Activated T-cell treated with anti-CD3 and anti-CD28 coated beads, Interleukin-2, amount 50 U/mL, for 4 hours (primary cell): Measurements from ENCODE around the gene TFEB. TPM values are rescaled to one million over a fixed set of nuclear protein-coding genes. Genes with fewer than 3 reads are reported as not detected.
A peak's percentile ranks its signal among the peaks of the same experiment; 100 is the strongest.

ENCODE experiments used
- ATAC-seq, 2 donors: fragments of 200-7000 bp; cut with Tn5 transposase; one replicate each; pipeline ENCODE4 v1.10.0; 2021
- DNase-seq: peaks from one replicate; pipeline ENCODE4 v3.0.0-alpha.2; 2020
- H3K27me3 Mint-ChIP-seq: one replicate; pipeline ENCODE4 v1.8.0; 2021; ENCODE audit warnings: low read depth, mixed read lengths
- H3K36me3 Mint-ChIP-seq: one replicate; pipeline ENCODE4 v1.8.0; 2022; ENCODE audit warnings: mixed read lengths; ENCODE audit not compliant: insufficient read depth
- H3K4me1 Mint-ChIP-seq: one replicate; pipeline ENCODE4 v1.8.0; 2021; ENCODE audit warnings: low read depth, mixed read lengths
- H3K4me3 Mint-ChIP-seq: one replicate; pipeline ENCODE4 v1.8.0; 2021; ENCODE audit warnings: mild to moderate bottlenecking, moderate library complexity, mixed read lengths
- H3K9me3 Mint-ChIP-seq: one replicate; pipeline ENCODE4 v1.8.0; 2021; ENCODE audit warnings: mixed read lengths
- total RNA-seq, 3 donors: library from RNA; stranded (reverse); gene quantifications; one replicate each; pipeline ENCODE4 v1.2.1, GENCODE V29; 2021

Gene TFEB
- total RNA-seq, 3 donors from 2014 or later, result 7.6 to 15.4 (median 10.8) TPM

DNA sequence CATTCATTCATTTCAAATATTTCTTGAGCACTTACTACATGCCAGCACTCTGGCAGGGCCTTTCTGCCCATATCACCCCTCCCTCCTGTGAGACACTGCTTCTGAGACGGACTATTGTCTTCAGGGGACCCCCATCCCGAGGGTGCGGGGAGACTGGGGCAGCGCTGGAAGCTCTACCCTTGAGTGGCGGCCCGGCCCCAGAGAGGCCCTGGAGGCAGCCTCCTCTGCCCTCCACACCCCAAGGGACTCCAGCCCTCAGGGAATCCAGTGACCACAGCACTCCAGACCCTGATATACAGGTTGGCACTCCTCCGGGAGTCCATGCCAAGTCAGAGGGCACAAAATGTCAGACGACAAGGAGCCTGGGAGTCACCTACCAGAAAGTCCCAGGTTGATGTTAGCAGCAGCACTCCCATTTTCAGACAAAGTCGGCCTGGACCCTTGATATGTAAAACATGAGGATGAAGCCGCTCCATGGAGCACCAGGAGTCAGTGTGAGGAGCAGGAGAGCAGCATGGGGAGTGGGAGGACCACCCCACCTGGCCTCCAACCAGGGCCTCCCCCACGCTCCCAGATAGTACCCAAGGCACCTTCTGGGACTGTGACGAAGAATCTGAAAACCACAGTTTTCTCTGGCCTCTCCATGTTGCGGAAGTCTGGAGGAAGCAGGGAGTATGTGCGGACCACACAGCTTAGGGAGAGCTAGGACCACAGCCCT lies 20.7 kb downstream of the TFEB start:
- DNase-seq (no peak), ATAC-seq (no peak)
- peaks cover 25% of the 10 kb centered on the region for H3K4me1 Mint-ChIP-seq
- no peaks in the 10 kb centered on the region for H3K27me3 Mint-ChIP-seq
- H3K4me3 Mint-ChIP-seq, result no peak overlapping the region
- no peaks in the 10 kb centered on the region for H3K9me3 Mint-ChIP-seq
- H3K36me3 Mint-ChIP-seq, result no peaks in the 10 kb centered on the region

DNA sequence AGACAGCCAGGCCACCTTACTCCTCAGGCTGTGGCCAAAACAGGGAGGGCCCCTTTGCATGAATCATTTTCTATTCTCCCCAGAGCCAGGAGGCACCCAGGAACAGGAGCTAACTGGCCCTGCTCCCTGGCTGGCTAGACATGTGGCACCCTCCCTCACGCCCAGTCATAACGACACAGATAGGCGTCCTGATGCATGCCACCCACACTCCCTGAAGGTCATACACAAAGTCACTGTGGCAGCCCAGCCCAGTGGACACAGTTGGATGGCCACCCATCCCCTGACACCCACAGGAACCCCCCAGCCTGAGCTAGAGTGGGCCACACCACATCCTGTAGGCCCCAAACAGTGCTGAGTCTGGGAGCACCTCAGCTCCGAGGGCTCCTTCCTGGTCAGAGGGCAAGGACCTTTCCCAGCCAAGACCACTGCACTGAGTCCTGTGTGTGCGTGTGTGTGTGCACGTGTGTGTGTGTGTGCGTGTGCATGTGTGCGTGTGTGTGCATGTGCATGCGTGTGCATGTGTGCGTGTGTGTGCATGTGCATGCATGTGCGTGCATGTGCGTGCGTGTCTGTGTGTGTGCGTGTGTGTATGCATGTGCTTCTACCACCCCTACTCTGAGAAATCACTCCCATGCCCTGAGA lies 21.6 kb downstream of the TFEB start:
- Mint-ChIP-seq H3K4me1 (peaks cover 25% of the 10 kb centered on the region), H3K4me3 (no peak overlapping the region), H3K9me3 (no peaks in the 10 kb centered on the region), H3K36me3 (no peaks in the 10 kb centered on the region), H3K27me3 (no peaks in the 10 kb centered on the region)
- ATAC-seq, result peak; percentile 38 to 42
- DNase-seq, result no peak

DNA sequence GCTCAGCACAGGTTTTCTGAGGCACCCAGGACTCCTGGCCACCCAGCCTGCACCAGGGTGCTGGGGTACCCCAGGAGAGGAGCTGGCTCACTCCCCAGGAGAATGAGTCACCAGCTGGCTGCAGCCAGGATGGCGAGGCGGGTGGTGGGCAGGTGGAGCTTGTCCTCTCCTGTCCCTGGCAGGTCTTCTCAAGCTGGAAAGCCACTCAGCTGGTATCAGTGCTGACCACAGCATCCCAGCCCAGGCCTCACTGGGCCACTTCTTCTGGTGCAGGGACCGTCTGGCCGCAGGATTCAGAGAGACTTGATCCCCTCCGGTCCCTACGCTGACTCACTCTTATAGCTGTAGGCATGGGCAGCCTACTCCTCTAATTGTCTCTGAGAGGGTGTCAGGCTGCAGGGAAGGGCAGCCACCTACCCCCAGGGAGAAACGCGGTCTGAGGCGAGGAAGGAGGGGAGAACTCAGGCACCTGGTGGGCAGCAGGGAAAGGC lies 22.2 kb downstream of the TFEB start:
- no peak overlapping the region for H3K4me3 Mint-ChIP-seq
- no peaks in the 10 kb centered on the region for H3K9me3 Mint-ChIP-seq
- peaks cover 3% of the 10 kb centered on the region for H3K36me3 Mint-ChIP-seq
- H3K27me3 Mint-ChIP-seq, result no peaks in the 10 kb centered on the region
- peaks cover 31% of the 10 kb centered on the region for H3K4me1 Mint-ChIP-seq
- no peak for DNase-seq
- no peak for ATAC-seq

DNA sequence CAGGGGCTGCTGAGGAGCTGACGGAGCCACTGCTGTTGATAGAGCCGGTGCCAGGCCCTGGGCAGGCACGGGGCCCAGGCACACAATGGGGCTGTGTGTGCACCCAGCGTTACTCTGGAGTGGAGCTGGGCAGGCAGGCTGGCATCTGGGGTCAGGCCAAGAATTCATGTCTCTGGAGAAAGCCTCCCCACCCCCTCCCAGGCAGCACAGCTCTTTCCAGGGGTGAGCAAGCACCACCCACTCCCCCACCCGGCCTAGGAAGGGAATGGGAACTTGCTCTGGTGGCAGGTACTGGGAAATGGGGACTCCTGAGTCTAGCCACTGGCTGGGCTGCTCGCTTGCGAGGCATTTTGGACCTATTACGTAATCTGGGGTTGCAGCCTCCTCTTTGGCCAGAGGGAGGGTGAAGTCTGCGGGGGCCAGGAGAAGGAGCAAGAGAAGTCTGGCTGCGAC lies 22.7 kb downstream of the TFEB start:
- Mint-ChIP-seq H3K27me3 (no peaks in the 10 kb centered on the region), H3K9me3 (no peaks in the 10 kb centered on the region), H3K4me3 (no peak overlapping the region), H3K4me1 (peaks cover 36% of the 10 kb centered on the region), H3K36me3 (peaks cover 3% of the 10 kb centered on the region)
- ATAC-seq (no peak), DNase-seq (no peak)

DNA sequence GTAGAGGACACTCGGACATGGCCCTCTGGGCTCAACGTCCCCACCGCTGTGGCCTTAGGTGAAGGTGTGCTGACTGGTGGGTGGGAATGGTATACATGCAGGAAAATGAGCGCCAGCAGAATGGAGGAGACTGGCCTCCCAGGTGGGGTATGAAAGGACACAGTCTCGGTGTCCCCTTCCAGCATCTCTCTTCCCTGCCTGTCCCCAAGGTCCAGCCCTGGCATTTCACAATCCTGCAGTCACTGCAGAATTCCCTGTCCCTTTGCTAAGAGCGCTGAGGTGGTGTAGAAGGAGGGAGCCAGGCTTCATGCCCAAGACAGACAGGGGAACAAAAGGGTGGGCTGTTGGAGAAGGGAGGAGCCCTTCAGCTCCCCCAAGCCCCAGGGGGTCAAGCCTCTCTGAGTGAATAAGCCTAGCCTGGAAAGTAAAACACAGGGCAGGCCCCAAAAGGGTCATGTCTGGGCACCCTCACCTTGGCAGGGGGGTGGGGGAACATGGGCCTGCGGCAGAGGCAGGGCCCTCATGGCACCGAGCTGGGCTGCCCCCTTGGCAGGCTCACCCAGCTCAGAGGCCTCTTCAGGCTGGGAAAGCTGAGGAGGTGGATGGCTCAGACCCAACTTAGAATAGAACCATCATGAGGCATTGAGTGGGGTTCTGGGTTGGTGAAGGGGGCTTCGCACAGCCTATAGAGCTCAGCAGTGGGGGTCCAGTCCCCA lies 23.9 kb downstream of the TFEB start:
- H3K27me3 Mint-ChIP-seq, result no peaks in the 10 kb centered on the region
- ATAC-seq, result no peak
- H3K9me3 Mint-ChIP-seq, result no peaks in the 10 kb centered on the region
- H3K4me1 Mint-ChIP-seq, result peaks cover 37% of the 10 kb centered on the region
- no peak for DNase-seq
- H3K4me3 Mint-ChIP-seq, result no peak overlapping the region
- peaks cover 3% of the 10 kb centered on the region for H3K36me3 Mint-ChIP-seq

DNA sequence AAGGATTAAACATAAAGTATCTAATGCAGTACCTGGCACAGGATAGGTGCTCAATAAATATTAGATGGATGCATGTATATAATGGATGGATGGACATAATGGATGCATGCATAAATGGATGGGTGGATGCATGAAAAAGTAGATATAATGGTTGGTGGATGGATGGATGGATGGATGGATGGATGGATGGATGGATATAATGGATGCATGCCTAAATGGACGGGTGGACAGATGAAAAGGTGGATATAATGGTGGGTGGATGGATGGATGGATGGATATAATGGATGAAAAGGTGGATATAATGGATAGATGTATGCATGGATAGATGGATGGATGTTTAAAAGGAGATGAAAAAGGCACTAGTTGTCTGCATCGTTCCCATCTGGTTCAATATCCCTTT lies 26.0 kb downstream of the TFEB start:
- H3K27me3 Mint-ChIP-seq, result no peaks in the 10 kb centered on the region
- H3K4me1 Mint-ChIP-seq, result peaks cover 45% of the 10 kb centered on the region
- no peak for ATAC-seq
- H3K4me3 Mint-ChIP-seq, result no peak overlapping the region
- H3K36me3 Mint-ChIP-seq, result peaks cover 3% of the 10 kb centered on the region
- no peak for DNase-seq
- H3K9me3 Mint-ChIP-seq, result no peaks in the 10 kb centered on the region

DNA sequence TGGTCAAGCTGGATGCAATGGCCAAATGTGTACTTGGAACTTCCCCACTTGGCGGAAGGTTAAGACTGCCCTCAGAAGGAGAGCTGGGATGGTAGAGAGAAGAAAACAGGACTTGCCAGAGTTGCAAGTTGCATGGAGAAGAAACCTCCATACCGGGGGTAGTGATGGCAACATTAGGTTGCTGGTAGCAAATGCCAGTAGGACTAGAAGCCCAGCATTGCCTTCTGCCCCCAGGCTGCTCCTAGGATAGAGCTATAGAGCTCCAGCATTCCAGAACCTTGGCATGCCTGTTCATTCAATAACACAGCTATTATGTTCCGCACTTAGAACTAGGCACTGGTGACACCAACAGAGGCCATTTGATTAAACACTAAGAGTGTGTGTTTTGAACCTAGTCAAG lies 26.6 kb downstream of the TFEB start:
- Mint-ChIP-seq H3K4me3 (no peak overlapping the region), H3K9me3 (no peaks in the 10 kb centered on the region), H3K36me3 (peaks cover 3% of the 10 kb centered on the region), H3K4me1 (peaks cover 43% of the 10 kb centered on the region), H3K27me3 (no peaks in the 10 kb centered on the region)
- DNase-seq (no peak), ATAC-seq (no peak)

DNA sequence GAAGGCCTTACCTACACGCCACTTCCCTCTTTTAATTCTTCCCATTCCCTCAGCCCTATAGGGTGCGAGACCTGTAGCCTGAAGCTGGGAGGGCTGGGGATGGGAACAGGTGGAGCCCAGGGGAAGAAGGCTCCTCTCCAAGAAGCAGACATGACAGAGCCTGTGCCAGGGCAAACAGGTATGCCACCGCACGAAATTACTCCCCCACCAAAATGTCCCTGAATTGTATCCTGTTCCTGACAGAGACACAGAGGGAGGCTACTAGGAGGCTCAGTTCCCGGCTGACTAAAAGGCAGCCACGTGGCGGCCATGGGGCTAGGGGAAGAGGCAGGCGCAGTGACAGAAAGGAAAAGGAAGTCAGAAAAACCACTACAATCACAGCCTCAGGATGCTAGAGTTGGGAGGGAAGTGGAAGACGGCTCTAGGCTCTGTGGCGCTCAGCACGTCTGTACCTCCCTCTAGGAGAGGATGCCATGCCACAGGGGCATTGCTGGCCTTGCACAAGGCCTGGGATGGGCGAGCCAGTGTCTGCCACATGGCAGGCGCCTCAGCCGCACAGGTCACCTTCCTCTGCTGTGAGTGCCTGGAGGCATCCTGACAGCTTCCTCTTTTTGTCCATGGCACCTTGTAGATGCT lies 27.7 kb downstream of the TFEB start:
- H3K4me3 Mint-ChIP-seq, result peak overlapping the region; percentile 48
- DNase-seq (peak; percentile 32), ATAC-seq (peak; percentile 19 to 41)
- peaks cover 41% of the 10 kb centered on the region for H3K4me1 Mint-ChIP-seq
- no peaks in the 10 kb centered on the region for H3K9me3 Mint-ChIP-seq
- H3K27me3 Mint-ChIP-seq, result no peaks in the 10 kb centered on the region
- peaks cover 3% of the 10 kb centered on the region for H3K36me3 Mint-ChIP-seq

DNA sequence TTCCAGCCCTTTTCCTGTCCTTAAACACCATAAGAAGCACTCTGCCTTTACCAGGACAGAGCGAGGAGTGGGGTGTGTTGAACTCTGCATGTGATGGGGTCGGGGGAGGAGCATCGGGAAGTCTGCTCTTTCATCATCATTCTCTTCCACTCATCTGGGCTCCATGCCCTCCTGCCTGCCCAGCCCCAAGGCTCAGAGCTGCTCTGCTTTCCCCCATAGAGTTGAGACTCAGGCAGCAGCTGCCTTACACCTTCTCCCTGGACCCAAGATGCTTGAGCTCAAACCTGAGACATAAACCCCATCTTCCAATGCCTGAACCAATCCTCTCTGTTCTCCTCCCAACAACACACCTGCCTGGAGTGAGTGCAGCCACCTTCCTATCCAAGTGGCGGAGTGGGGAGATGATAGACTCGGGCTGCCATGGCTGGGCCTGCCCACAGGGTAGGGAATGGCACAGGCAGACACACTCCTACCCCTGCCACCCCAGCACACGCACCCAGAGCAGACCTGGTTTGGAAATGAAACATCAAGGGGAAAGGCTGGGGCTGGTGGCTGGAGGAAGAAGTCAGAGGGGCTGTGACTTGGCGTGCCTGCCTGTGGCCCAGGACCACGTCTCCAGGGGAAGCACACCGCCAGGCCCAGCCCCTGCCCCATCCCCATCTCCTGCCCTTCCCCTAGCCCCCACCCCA lies 28.4 kb downstream of the TFEB start:
- Mint-ChIP-seq H3K36me3 (peaks cover 3% of the 10 kb centered on the region), H3K4me1 (peaks cover 41% of the 10 kb centered on the region), H3K27me3 (no peaks in the 10 kb centered on the region), H3K4me3 (peak overlapping the region; percentile 37), H3K9me3 (no peaks in the 10 kb centered on the region)
- DNase-seq, result no peak
- ATAC-seq, result peak; percentile 19 to 20

DNA sequence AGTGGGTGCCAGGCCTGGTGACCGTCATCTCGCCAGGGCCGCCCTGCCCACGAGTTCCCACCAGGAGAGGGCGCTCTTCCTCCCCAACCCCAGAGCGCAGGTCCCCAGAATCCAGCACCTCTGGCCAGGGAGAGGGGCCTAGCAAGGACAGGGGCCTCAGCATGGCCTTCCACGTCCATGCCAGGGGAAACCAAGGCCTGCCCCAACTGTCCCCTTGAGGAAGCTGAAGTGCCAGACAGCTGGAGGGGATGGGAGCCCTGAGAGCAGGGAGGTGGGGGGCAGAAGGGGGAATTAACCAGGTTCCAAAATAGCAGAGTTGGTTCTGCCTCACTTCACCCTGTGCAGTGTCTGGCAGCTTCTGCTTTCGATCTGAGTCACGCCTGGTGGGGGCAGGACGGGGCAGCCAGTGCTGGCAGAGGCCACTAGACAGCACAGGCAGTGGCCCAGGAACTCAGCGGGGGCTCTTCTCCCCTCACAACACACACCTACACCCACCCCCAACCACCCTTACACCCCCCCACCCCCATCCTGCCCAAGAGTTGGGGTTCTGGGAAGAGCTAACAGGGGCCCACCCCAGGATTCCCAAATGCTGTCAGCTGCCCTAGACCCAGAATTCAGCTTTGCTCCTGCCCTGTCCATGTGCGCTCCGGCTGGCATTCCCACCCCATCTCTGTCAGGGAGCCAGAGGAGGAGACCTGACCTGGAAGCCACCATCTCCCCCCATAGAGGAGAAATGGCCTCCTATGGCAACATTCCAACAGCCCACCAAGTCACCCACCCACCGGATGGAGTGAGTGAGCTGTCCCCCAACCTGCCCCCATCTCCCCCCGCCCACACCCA lies 29.2 kb downstream of the TFEB start:
- Mint-ChIP-seq H3K4me3 (peak overlapping the region; percentile 49), H3K27me3 (no peaks in the 10 kb centered on the region), H3K36me3 (peaks cover 3% of the 10 kb centered on the region), H3K9me3 (no peaks in the 10 kb centered on the region), H3K4me1 (peaks cover 43% of the 10 kb centered on the region)
- DNase-seq, result peak; percentile 52
- ATAC-seq, result peak; percentile 86 to 92

DNA sequence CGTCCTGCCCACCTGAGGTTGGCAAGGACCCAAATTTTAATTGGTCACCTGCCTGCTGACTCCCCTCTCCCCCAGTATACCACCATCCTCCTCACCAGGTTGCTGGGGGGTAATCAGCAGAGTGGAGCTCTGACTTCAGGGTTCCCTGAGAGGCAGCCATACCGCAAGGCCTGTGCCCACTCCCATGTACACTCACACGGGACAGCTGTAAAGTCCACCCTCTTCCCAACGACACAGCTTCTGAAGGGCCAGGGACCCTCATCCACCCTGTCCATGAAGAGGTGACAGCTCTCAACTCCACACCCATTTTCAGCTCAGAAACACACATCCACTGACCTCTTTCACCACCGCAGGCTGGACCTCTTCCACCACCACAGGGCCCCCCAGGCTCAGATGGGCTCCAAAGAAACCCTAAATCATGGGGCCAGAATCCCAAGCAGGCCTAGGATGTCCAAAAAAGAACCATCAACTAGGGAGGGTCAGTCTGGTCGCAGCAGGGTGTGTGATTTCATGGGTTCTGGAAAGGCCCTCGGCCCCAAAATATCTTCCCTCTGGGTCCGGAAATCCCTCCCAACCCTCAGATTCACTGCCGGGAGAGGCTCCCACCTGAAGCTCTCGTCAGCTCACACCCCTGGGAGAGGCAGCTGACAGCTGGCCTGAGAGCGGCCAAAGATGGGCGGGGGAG lies 30.0 kb downstream of the TFEB start:
- no peaks in the 10 kb centered on the region for H3K27me3 Mint-ChIP-seq
- peak overlapping the region; percentile 49 for H3K4me3 Mint-ChIP-seq
- peaks cover 42% of the 10 kb centered on the region for H3K4me1 Mint-ChIP-seq
- H3K9me3 Mint-ChIP-seq, result no peaks in the 10 kb centered on the region
- ATAC-seq, result no peak
- no peak for DNase-seq
- H3K36me3 Mint-ChIP-seq, result peaks cover 3% of the 10 kb centered on the region

DNA sequence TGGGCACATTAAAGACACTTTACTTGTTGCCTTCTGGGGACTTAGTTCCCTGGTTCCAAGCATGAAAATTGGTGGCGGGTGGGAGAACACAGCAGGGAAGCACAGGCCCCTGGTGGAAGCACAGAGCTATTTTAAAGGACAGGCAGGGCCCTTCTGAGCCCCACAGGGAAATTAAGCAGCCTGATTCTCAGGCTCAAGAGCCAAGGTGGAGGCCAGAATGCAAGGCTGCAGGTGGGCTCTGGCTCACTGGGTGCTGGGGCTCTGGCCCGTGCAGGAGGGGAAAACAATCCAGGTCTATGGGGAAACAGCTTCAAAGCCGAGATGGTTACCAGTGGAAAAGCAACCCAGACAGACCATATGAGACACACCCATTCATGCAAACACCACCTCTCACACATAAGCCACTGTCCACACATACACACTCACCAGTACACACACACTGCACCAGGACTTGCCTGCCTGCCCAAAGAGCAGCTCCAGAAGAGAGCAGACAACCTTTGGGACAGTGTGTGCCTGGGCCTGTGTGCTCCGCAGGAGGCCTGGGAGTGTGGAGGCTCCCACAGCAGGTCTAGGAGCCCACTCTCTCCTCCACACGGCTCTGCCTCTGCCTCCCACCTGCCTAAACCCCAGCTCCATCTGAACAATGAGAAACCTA lies 30.6 kb downstream of the TFEB start:
- Mint-ChIP-seq H3K4me3 (no peak overlapping the region), H3K27me3 (no peaks in the 10 kb centered on the region), H3K4me1 (peaks cover 42% of the 10 kb centered on the region), H3K36me3 (peaks cover 3% of the 10 kb centered on the region), H3K9me3 (no peaks in the 10 kb centered on the region)
- ATAC-seq (no peak), DNase-seq (no peak)
